ENCODE data around the gene GRIA1. TPM values are rescaled to one million over a fixed set of nuclear protein-coding genes. Genes with fewer than 3 reads are reported as not detected.

Gene GRIA1
- total RNA-seq, 1 donor from 2014 or later: not detected

GRCh38 chr5:153746440-153746839 is 256.0 kb downstream of the GRIA1 start:
- H3K27ac Mint-ChIP-seq: no peak overlapping the region
- H3K9me3 Mint-ChIP-seq: no peaks in the 10 kb centered on the region
- intact Hi-C loops (cut with micrococcal nuclease): no loop called here
- peaks cover 5% of the 10 kb centered on the region for H3K27me3 Mint-ChIP-seq (ENCODE audit: low read depth)
- no peaks in the 10 kb centered on the region for H3K4me1 Mint-ChIP-seq (ENCODE audit: low read depth)
- no peak overlapping the region for H3K4me3 Mint-ChIP-seq (ENCODE audit: low read depth)
- no peaks in the 10 kb centered on the region for H3K36me3 Mint-ChIP-seq (ENCODE audit: low read depth)
- DNase-seq (ENCODE audit: low spot score): no peak

GRCh38 chr5:153748823-153749222 is 258.4 kb downstream of the GRIA1 start:
- no peaks in the 10 kb centered on the region for H3K4me1 Mint-ChIP-seq (ENCODE audit: low read depth)
- DNase-seq (ENCODE audit: low spot score): no peak
- H3K27me3 Mint-ChIP-seq (ENCODE audit: low read depth): peaks cover 5% of the 10 kb centered on the region
- no peaks in the 10 kb centered on the region for H3K36me3 Mint-ChIP-seq (ENCODE audit: low read depth)
- H3K27ac Mint-ChIP-seq: no peak overlapping the region
- H3K9me3 Mint-ChIP-seq: no peaks in the 10 kb centered on the region
- no peak overlapping the region for H3K4me3 Mint-ChIP-seq (ENCODE audit: low read depth)
- intact Hi-C loops (cut with micrococcal nuclease): no loop called here

- peaks cover 5% of the 10 kb centered on the region for H3K27me3 Mint-ChIP-seq (ENCODE audit: low read depth)
Measured at GRCh38 chr5:153749960-153750359, 259.5 kb downstream of the GRIA1 start.

GRCh38 chr5:153751251-153751650 is 260.8 kb downstream of the GRIA1 start:
- Mint-ChIP-seq H3K4me1 (ENCODE audit: low read depth) (no peaks in the 10 kb centered on the region), H3K27ac (no peak overlapping the region), H3K9me3 (no peaks in the 10 kb centered on the region), H3K36me3 (ENCODE audit: low read depth) (no peaks in the 10 kb centered on the region), H3K27me3 (ENCODE audit: low read depth) (no peaks in the 10 kb centered on the region), H3K4me3 (ENCODE audit: low read depth) (no peak overlapping the region)
- intact Hi-C loops (cut with micrococcal nuclease): no loop called here
- DNase-seq (ENCODE audit: low spot score): no peak

More at GRCh38 chr5:153749960-153750359, 259.5 kb downstream of the GRIA1 start:
- Mint-ChIP-seq H3K9me3 (no peaks in the 10 kb centered on the region), H3K4me1 (ENCODE audit: low read depth) (no peaks in the 10 kb centered on the region), H3K27ac (no peak overlapping the region), H3K4me3 (ENCODE audit: low read depth) (no peak overlapping the region), H3K36me3 (ENCODE audit: low read depth) (no peaks in the 10 kb centered on the region)
- intact Hi-C loops (cut with micrococcal nuclease): no loop called here
- no peak for DNase-seq (ENCODE audit: low spot score)

GRCh38 chr5:153752890-153753289 is 262.4 kb downstream of the GRIA1 start:
- Mint-ChIP-seq H3K27ac (no peak overlapping the region), H3K27me3 (ENCODE audit: low read depth) (no peaks in the 10 kb centered on the region), H3K9me3 (no peaks in the 10 kb centered on the region), H3K4me1 (ENCODE audit: low read depth) (no peaks in the 10 kb centered on the region), H3K36me3 (ENCODE audit: low read depth) (no peaks in the 10 kb centered on the region), H3K4me3 (ENCODE audit: low read depth) (no peak overlapping the region)
- intact Hi-C loops (cut with micrococcal nuclease): no loop called here
- no peak for DNase-seq (ENCODE audit: low spot score)

GRCh38 chr5:153753645-153754432 is 263.4 kb downstream of the GRIA1 start:
- Mint-ChIP-seq H3K4me1 (ENCODE audit: low read depth) (no peaks in the 10 kb centered on the region), H3K9me3 (no peaks in the 10 kb centered on the region), H3K27me3 (ENCODE audit: low read depth) (no peaks in the 10 kb centered on the region), H3K36me3 (ENCODE audit: low read depth) (no peaks in the 10 kb centered on the region), H3K27ac (no peak overlapping the region), H3K4me3 (ENCODE audit: low read depth) (no peak overlapping the region)
- intact Hi-C loops (cut with micrococcal nuclease): no loop called here
- no peak for DNase-seq (ENCODE audit: low spot score)

GRCh38 chr5:153755913-153756500 is 265.5 kb downstream of the GRIA1 start:
- H3K36me3 Mint-ChIP-seq (ENCODE audit: low read depth): no peaks in the 10 kb centered on the region
- no peak overlapping the region for H3K27ac Mint-ChIP-seq
- H3K4me3 Mint-ChIP-seq (ENCODE audit: low read depth): no peak overlapping the region
- no peak for DNase-seq (ENCODE audit: low spot score)
- intact Hi-C loops (cut with micrococcal nuclease): no loop called here
- H3K27me3 Mint-ChIP-seq (ENCODE audit: low read depth): no peaks in the 10 kb centered on the region
- H3K9me3 Mint-ChIP-seq: no peaks in the 10 kb centered on the region
- no peaks in the 10 kb centered on the region for H3K4me1 Mint-ChIP-seq (ENCODE audit: low read depth)

GRCh38 chr5:153756540-153756939 is 266.1 kb downstream of the GRIA1 start:
- no peaks in the 10 kb centered on the region for H3K27me3 Mint-ChIP-seq (ENCODE audit: low read depth)
- H3K4me3 Mint-ChIP-seq (ENCODE audit: low read depth): no peak overlapping the region
- intact Hi-C loops (cut with micrococcal nuclease): no loop called here

GRCh38 chr5:153765987-153766386 is 275.5 kb downstream of the GRIA1 start:
- Mint-ChIP-seq H3K27me3 (ENCODE audit: low read depth) (no peaks in the 10 kb centered on the region), H3K27ac (no peak overlapping the region), H3K4me1 (ENCODE audit: low read depth) (no peaks in the 10 kb centered on the region), H3K4me3 (ENCODE audit: low read depth) (no peak overlapping the region), H3K9me3 (no peaks in the 10 kb centered on the region), H3K36me3 (ENCODE audit: low read depth) (no peaks in the 10 kb centered on the region)
- intact Hi-C loops (cut with micrococcal nuclease): no loop called here
- DNase-seq (ENCODE audit: low spot score): no peak

More at GRCh38 chr5:153756540-153756939, 266.1 kb downstream of the GRIA1 start:
- Mint-ChIP-seq H3K27ac (no peak overlapping the region), H3K36me3 (ENCODE audit: low read depth) (no peaks in the 10 kb centered on the region), H3K9me3 (no peaks in the 10 kb centered on the region), H3K4me1 (ENCODE audit: low read depth) (no peaks in the 10 kb centered on the region)
- no peak for DNase-seq (ENCODE audit: low spot score)

GRCh38 chr5:153767221-153768188 is 277.0 kb downstream of the GRIA1 start:
- no peaks in the 10 kb centered on the region for H3K9me3 Mint-ChIP-seq
- H3K27ac Mint-ChIP-seq: no peak overlapping the region
- DNase-seq (ENCODE audit: low spot score): no peak
- intact Hi-C loops (cut with micrococcal nuclease): no loop called here
- no peak overlapping the region for H3K4me3 Mint-ChIP-seq (ENCODE audit: low read depth)
- no peaks in the 10 kb centered on the region for H3K4me1 Mint-ChIP-seq (ENCODE audit: low read depth)
- H3K36me3 Mint-ChIP-seq (ENCODE audit: low read depth): no peaks in the 10 kb centered on the region
- H3K27me3 Mint-ChIP-seq (ENCODE audit: low read depth): no peaks in the 10 kb centered on the region

- Mint-ChIP-seq H3K4me1 (ENCODE audit: low read depth) (no peaks in the 10 kb centered on the region), H3K27me3 (ENCODE audit: low read depth) (no peaks in the 10 kb centered on the region), H3K4me3 (ENCODE audit: low read depth) (no peak overlapping the region), H3K27ac (no peak overlapping the region), H3K36me3 (ENCODE audit: low read depth) (no peaks in the 10 kb centered on the region), H3K9me3 (no peaks in the 10 kb centered on the region)
- no peak for DNase-seq (ENCODE audit: low spot score)
- intact Hi-C loops (cut with micrococcal nuclease): no loop called here
Measured at GRCh38 chr5:153770066-153770465, 279.6 kb downstream of the GRIA1 start.

GRCh38 chr5:153774686-153775085 is 284.2 kb downstream of the GRIA1 start:
- DNase-seq (ENCODE audit: low spot score): no peak
- Mint-ChIP-seq H3K27me3 (ENCODE audit: low read depth) (no peaks in the 10 kb centered on the region), H3K4me3 (ENCODE audit: low read depth) (no peak overlapping the region), H3K27ac (no peak overlapping the region), H3K4me1 (ENCODE audit: low read depth) (no peaks in the 10 kb centered on the region), H3K36me3 (ENCODE audit: low read depth) (no peaks in the 10 kb centered on the region), H3K9me3 (no peaks in the 10 kb centered on the region)
- intact Hi-C loops (cut with micrococcal nuclease): no loop called here
